Right atrium auricular region (tissue), 2 donors: ENCODE measurements around the gene MBNL2. TPM values are rescaled to one million over a fixed set of nuclear protein-coding genes. Genes with fewer than 3 reads are reported as not detected.

Experiments used
- DNase-seq: peaks from one replicate; pipeline ENCODE4 v3.0.0-alpha.2; 2019; ENCODE audit warnings: low spot score
- H3K27ac ChIP-seq, 2 donors: fragments of 200-600 bp; sonication (generic); 1 replicate in 1 of 2; 2 replicates in 1 of 2; pipeline ENCODE4 v1.5.1; 2016 to 2019
- H3K27me3 ChIP-seq, 2 donors: fragments of 200-600 bp; sonication (generic); one replicate each; pipeline versions ENCODE4 v1.5.1 to v1.6.0; 2017 to 2019
- H3K36me3 ChIP-seq: fragments of 200-600 bp; sonication (generic); one replicate; pipeline ENCODE4 v1.5.1; 2016
- H3K4me1 ChIP-seq, 2 donors: fragments of 200-600 bp; sonication (generic); one replicate each; pipeline versions ENCODE4 v1.5.1 to v1.6.0; 2017 to 2019
- H3K4me3 ChIP-seq, 2 donors: fragments of 200-600 bp; sonication (generic); 1 replicate in 1 of 2; 2 replicates in 1 of 2; pipeline ENCODE4 v1.5.1; 2017 to 2019; ENCODE audit warnings: mild to moderate bottlenecking in 1 of 2, moderate library complexity in 1 of 2
- H3K9me3 ChIP-seq, 2 donors: fragments of 200-600 bp; sonication (generic); one replicate each; pipeline ENCODE4 v1.5.1; 2019
- CTCF ChIP-seq, 2 donors: fragments of 200-600 bp; sonication (generic); IDR thresholded peaks; one replicate each; pipeline ENCODE4 v1.5.1; 2019; ENCODE audit warnings: antibody characterized with exemption in 2 of 2
- total RNA-seq, 2 donors: library from RNA; depleted of rRNA; stranded (reverse); fragments of >200 nt; gene quantifications; one replicate each; pipeline ENCODE4 v1.1.0, GENCODE V29; 2016

Gene MBNL2
- total RNA-seq, 2 donors from 2014 or later: 62.0 to 81.6 TPM

- no peaks in the 10 kb centered on the region for H3K36me3 ChIP-seq
- no peak for DNase-seq
- H3K27ac ChIP-seq: peak overlapping the region; percentile 88 to 100
- H3K4me1 ChIP-seq: peaks cover 0 to 17% of the 10 kb centered on the region in 2 donors
- TF ChIP-seq CTCF (IDR thresholded peaks at IDR 0.05): no peak
- peak overlapping the region; percentile 67 to 97 for H3K4me3 ChIP-seq
- no peaks in the 10 kb centered on the region for H3K9me3 ChIP-seq
- no peaks in the 10 kb centered on the region for H3K27me3 ChIP-seq
Measured at GRCh38 chr13:97432232-97432916, 210.2 kb downstream of the MBNL2 start.

GRCh38 chr13:97432917-97433726, 211.0 kb downstream of the MBNL2 start:
- no peaks in the 10 kb centered on the region for H3K9me3 ChIP-seq
- peaks cover 0 to 17% of the 10 kb centered on the region in 2 donors for H3K4me1 ChIP-seq
- peak overlapping the region; percentile 67 to 97 for H3K4me3 ChIP-seq
- no peaks in the 10 kb centered on the region for H3K36me3 ChIP-seq
- H3K27me3 ChIP-seq: no peaks in the 10 kb centered on the region
- DNase-seq: peak; percentile 100
- TF ChIP-seq CTCF (IDR thresholded peaks at IDR 0.05): no peak
- H3K27ac ChIP-seq: peak overlapping the region; percentile 96 to 100

GRCh38 chr13:97433727-97434396, 211.7 kb downstream of the MBNL2 start, which contains the start of gene RAP2A:
RAP2A (plus strand) TSS chr13:97434169; CDS start chr13:97434471, 302 bp downstream.
- peak; percentile 86 for DNase-seq
- H3K27ac ChIP-seq: peak within 1 kb of the TSS; percentile 96 to 100
- H3K4me1 ChIP-seq: peaks cover 0 to 17% of the 10 kb centered on the region in 2 donors
- peak within 1 kb of the TSS; percentile 67 to 97 for H3K4me3 ChIP-seq
- peak in 1 of 2 donors; percentile 22 for TF ChIP-seq CTCF (IDR thresholded peaks at IDR 0.05)
- no peaks in the 10 kb centered on the region for H3K9me3 ChIP-seq
- no peaks in the 10 kb centered on the region for H3K36me3 ChIP-seq
- no peaks in the 10 kb centered on the region for H3K27me3 ChIP-seq

GRCh38 chr13:97434397-97435201, 212.5 kb downstream of the MBNL2 start:
- Histone ChIP-seq H3K9me3 (no peaks in the 10 kb centered on the region), H3K36me3 (no peaks in the 10 kb centered on the region), H3K27me3 (no peaks in the 10 kb centered on the region), H3K4me1 (peaks cover 0 to 22% of the 10 kb centered on the region in 2 donors), H3K4me3 (peak overlapping the region; percentile 64 to 67), H3K27ac (peak overlapping the region; percentile 81 to 85)
- TF ChIP-seq CTCF (IDR thresholded peaks at IDR 0.05): no peak
- DNase-seq: peak; percentile 61

- no peaks in the 10 kb centered on the region for H3K36me3 ChIP-seq
- no peaks in the 10 kb centered on the region for H3K9me3 ChIP-seq
- peaks cover 0 to 22% of the 10 kb centered on the region in 2 donors for H3K4me1 ChIP-seq
- no peak for TF ChIP-seq CTCF (IDR thresholded peaks at IDR 0.05)
- no peaks in the 10 kb centered on the region for H3K27me3 ChIP-seq
- peak overlapping the region; percentile 64 to 67 for H3K4me3 ChIP-seq
- no peak for DNase-seq
- no peak overlapping the region for H3K27ac ChIP-seq
Measured at GRCh38 chr13:97435323-97435722, 213.2 kb downstream of the MBNL2 start.
